IMR-90 (cell line): ENCODE measurements around the gene MT1X.

Experiments
- ELK1 ChIP-seq: fragments of 150-350 bp; IDR thresholded peaks from 2 replicates; pipeline ENCODE4 v1.6.1; 2016; ENCODE audit warnings: low read depth, mild to moderate bottlenecking, low read length, moderate library complexity, borderline replicate concordance
- NFE2L2 ChIP-seq: fragments of 150-350 bp; IDR thresholded peaks from 2 replicates; pipeline ENCODE4 v1.6.1; 2016; ENCODE audit warnings: low read depth, mild to moderate bottlenecking, low read length
- POLR2A ChIP-seq: IDR thresholded peaks from 2 replicates; pipeline ENCODE4 v1.6.1; 2012; ENCODE audit warnings: mild to moderate bottlenecking, low read depth, low read length

- TF ChIP-seq ELK1 = no peak
- TF ChIP-seq POLR2A = no peak
- no peak for TF ChIP-seq NFE2L2
Measured at GRCh38 chr16:56670620-56670934, 11.7 kb upstream of the MT1X start.
